ENCODE data around the gene ABCA12.

DNA sequence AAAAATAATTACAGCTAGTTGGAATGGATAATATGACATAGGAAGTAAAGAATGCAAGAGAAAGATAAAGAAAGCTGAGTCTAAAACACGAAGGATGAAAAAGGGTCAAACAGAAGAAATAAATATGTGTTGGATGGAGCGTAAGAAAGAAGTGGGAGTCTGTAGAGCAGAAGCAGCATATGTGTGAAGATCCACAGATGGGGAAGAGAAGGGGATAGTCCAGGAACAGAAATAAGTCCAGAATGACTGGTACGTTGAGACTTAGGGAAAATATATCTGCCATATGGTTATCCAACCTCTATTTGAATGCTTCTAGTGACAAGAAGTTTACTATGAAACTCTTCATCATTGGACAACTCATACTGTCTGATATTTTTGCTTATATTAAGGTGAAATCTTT lies 18.0 kb downstream of the ABCA12 start:
- TF ChIP-seq, protein P1, sequence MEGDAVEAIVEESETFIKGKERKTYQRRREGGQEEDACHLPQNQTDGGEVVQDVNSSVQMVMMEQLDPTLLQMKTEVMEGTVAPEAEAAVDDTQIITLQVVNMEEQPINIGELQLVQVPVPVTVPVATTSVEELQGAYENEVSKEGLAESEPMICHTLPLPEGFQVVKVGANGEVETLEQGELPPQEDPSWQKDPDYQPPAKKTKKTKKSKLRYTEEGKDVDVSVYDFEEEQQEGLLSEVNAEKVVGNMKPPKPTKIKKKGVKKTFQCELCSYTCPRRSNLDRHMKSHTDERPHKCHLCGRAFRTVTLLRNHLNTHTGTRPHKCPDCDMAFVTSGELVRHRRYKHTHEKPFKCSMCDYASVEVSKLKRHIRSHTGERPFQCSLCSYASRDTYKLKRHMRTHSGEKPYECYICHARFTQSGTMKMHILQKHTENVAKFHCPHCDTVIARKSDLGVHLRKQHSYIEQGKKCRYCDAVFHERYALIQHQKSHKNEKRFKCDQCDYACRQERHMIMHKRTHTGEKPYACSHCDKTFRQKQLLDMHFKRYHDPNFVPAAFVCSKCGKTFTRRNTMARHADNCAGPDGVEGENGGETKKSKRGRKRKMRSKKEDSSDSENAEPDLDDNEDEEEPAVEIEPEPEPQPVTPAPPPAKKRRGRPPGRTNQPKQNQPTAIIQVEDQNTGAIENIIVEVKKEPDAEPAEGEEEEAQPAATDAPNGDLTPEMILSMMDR (IDR thresholded peaks at IDR 0.05) = no peak
- TF ChIP-seq MYC (IDR thresholded peaks at IDR 0.05; ENCODE audit: borderline replicate concordance, low read length) = no peak
- TF ChIP-seq POLR2AphosphoS2 (conservative IDR thresholded peaks at IDR 0.05; ENCODE audit: low read length) = no peak
- TF ChIP-seq CHD4 (IDR thresholded peaks at IDR 0.05; ENCODE audit: borderline replicate concordance) = no peak
- TF ChIP-seq POLR2A (IDR thresholded peaks at IDR 0.05; ENCODE audit: low read length) = no peak
- TF ChIP-seq PHF8 (IDR thresholded peaks at IDR 0.05; ENCODE audit: borderline replicate concordance, low read depth) = no peak
